ENCODE results near the gene POLR2J.
"Not testable (repeated sequence)": the region's sequence is repeated elsewhere in the genome, so short reads cannot be mapped to it uniquely, and the experiment has no call there.

Gene POLR2J

GRCh38 chr7:102494473-102495149 lies 15.9 kb upstream of the POLR2J start:
- not testable (repeated sequence) for DNase-seq

- DNase-seq = not testable (repeated sequence)
Measured at GRCh38 chr7:102494026-102494425, 15.3 kb upstream of the POLR2J start.

- DNase-seq = not testable (repeated sequence)
Measured at GRCh38 chr7:102493220-102493935, 14.7 kb upstream of the POLR2J start.

- DNase-seq = not testable (repeated sequence)
Measured at GRCh38 chr7:102490529-102491075, 11.9 kb upstream of the POLR2J start.

DNA sequence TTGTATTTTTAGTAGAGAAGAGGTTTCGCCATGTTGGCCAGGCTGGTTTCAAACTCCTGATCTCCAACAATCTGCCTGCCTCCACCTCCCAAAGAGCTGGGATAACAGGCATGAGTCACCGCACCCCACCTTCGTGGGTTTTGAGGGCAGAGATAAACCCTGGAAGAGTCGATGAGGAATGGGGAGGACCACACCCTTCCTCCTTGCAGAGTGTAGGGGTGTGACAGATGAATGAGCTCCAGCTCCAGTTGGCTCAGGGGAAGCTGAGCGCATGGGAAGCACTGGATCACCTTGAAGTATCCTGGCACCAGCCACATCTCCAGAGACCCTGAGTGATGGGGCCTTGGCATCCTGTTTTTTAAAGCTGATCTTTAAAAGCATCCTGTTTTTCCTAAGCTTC lies 5.6 kb upstream of the POLR2J start:
- not testable (repeated sequence) for DNase-seq

- DNase-seq = not testable (repeated sequence)
Measured at GRCh38 chr7:102481962-102482361, 3.2 kb upstream of the POLR2J start.

DNA sequence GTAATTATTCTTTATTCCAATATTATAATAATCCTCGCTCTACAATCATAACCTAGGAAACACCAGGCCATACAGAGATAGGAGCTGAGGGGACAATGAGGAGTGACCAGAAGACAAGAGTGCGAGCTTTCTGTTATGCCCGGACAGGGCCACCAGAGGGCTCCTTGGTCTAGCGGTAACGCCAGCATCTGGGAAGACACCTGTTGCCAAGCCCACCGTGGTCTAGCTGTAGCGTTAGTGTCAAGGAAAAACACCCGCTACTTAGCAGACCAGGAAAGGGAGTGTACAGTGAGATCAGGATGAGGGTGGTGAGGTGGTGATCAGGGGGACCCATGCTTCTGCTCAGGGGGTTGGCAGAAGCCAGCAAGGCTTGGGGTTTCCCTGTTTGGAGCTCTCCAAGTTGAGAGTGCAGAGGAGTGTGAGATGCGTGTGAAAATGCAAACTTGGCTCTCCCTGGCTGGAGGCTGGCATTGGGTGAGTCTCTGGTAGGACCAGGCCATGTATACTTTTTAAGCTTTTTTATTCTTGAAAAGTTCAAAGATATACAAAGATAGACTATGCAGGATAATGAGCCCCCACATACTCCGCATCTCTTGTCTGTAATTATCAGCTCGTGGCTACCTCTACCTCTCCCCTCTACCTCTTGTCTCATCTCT lies 1.4 kb upstream of the POLR2J start:
- DNase-seq = not testable (repeated sequence)

- DNase-seq = not testable (repeated sequence)
Measured at GRCh38 chr7:102479209-102479584, 475 bp upstream of the POLR2J start.

- not testable (repeated sequence) for DNase-seq
Measured at GRCh38 chr7:102474736-102475435, 3.8 kb downstream of the POLR2J start.

GRCh38 chr7:102474116-102474515 lies 4.6 kb downstream of the POLR2J start:
- not testable (repeated sequence) for DNase-seq

GRCh38 chr7:102473271-102473991 lies 5.3 kb downstream of the POLR2J start:
- DNase-seq = no peak

GRCh38 chr7:102472126-102473041 lies 6.3 kb downstream of the POLR2J start:
- no peak for DNase-seq

- DNase-seq = no peak
Measured at GRCh38 chr7:102471791-102472125, 7.0 kb downstream of the POLR2J start.

- DNase-seq = no peak
Measured at GRCh38 chr7:102469972-102470825, 8.5 kb downstream of the POLR2J start.

GRCh38 chr7:102469351-102469971 lies 9.3 kb downstream of the POLR2J start:
- no peak for DNase-seq

DNA sequence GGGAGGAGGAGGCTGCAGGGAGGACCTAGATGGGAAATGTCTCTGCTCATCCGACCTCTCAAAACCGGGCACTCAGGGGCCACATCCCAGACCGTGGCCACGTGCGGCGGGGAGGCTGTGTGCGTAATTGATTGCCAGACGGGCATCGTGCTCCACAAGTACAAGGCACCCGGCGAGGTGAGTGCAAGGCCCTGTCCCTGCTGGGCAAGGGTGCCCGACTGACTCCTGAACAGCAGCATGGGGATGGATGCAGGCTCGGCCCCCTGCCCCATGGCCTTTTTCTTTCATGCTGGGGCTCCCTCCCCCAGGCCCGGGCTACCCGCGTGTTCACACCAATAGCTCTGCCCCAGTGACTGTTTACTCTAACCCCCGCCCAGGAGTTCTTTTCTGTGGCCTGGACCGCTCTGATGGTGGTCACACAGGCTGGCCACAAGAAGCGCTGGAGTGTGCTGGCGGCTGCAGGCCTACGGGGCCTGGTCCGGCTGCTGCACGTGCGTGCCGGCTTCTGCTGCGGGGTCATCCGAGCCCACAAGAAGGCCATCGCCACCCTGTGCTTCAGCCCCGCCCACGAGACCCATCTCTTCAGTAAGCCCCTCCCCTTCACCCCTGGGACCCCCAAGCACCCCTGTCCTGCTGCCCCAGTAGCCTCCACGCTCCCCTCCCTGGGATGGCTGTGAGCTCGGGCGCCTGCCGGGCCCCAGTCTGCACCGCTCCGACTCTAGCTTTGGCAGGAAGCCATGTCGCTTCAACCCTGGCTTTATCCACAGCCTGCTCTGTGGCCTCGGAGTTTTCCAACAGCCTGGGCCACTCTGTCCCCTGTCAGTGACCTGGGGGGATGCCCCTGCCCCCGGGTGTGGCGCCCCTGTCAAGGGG lies 10.0 kb downstream of the POLR2J start:
- no peak for DNase-seq

GRCh38 chr7:102467581-102468477 lies 10.9 kb downstream of the POLR2J start:
- no peak for DNase-seq

- no peak for DNase-seq
Measured at GRCh38 chr7:102466097-102466496, 12.6 kb downstream of the POLR2J start.

Data from NCI-H146 (cell line).